ENCODE results near the gene CARD6. TPM values are rescaled to one million over a fixed set of nuclear protein-coding genes. Genes with fewer than 3 reads are reported as not detected.
A peak's percentile ranks its signal among the peaks of the same experiment; 100 is the strongest.

The CARD6 gene
- polyA plus RNA-seq, 2 donors, result 6.4 to 7.9 TPM

- Histone ChIP-seq H3K4me1 (ENCODE audit: control insufficient read depth in 2 of 2, insufficient read depth in 2 of 2, low read length in 1 of 2) (no peaks in the 10 kb centered on the region), H3K9me3 (ENCODE audit: control insufficient read depth in 2 of 2, insufficient read depth in 1 of 2, low read depth in 1 of 2, low read length in 1 of 2) (no peaks in the 10 kb centered on the region), H3K36me3 (ENCODE audit: control insufficient read depth in 2 of 2, insufficient read depth in 2 of 2, low read length in 1 of 2) (no peaks in the 10 kb centered on the region), H3K27me3 (ENCODE audit: control insufficient read depth in 1 of 2, insufficient read depth in 2 of 2, low read length in 2 of 2) (no peaks in the 10 kb centered on the region), H3K4me3 (ENCODE audit: low read depth in 1 of 2, low read length in 2 of 2) (no peak overlapping the region), H3K27ac (ENCODE audit: low read depth in 2 of 2, low read length in 1 of 2) (no peak overlapping the region)
- WGBS, 2 donors, result 52 to 59% methylated on average over 7 of the region's 7 CpGs
Measured at GRCh38 chr5:40904205-40904993, 63.2 kb downstream of the CARD6 start.

- peak overlapping the region in 1 of 2 donors; percentile 13 for H3K27ac ChIP-seq (ENCODE audit: low read depth in 2 of 2, low read length in 1 of 2)
- no peaks in the 10 kb centered on the region for H3K36me3 ChIP-seq (ENCODE audit: control insufficient read depth in 2 of 2, insufficient read depth in 2 of 2, low read length in 1 of 2)
- no peak overlapping the region for H3K4me3 ChIP-seq (ENCODE audit: low read depth in 1 of 2, low read length in 2 of 2)
- no peaks in the 10 kb centered on the region for H3K27me3 ChIP-seq (ENCODE audit: control insufficient read depth in 1 of 2, insufficient read depth in 2 of 2, low read length in 2 of 2)
- H3K4me1 ChIP-seq (ENCODE audit: control insufficient read depth in 2 of 2, insufficient read depth in 2 of 2, low read length in 1 of 2), result no peaks in the 10 kb centered on the region
- 40 to 42% methylated on average over 2 of the region's 2 CpGs for WGBS, 2 donors
- no peaks in the 10 kb centered on the region for H3K9me3 ChIP-seq (ENCODE audit: control insufficient read depth in 2 of 2, insufficient read depth in 1 of 2, low read depth in 1 of 2, low read length in 1 of 2)
Measured at GRCh38 chr5:40904994-40905306, 63.8 kb downstream of the CARD6 start.

- no peaks in the 10 kb centered on the region for H3K4me1 ChIP-seq (ENCODE audit: control insufficient read depth in 2 of 2, insufficient read depth in 2 of 2, low read length in 1 of 2)
- H3K36me3 ChIP-seq (ENCODE audit: control insufficient read depth in 2 of 2, insufficient read depth in 2 of 2, low read length in 1 of 2), result no peaks in the 10 kb centered on the region
- H3K9me3 ChIP-seq (ENCODE audit: control insufficient read depth in 2 of 2, insufficient read depth in 1 of 2, low read depth in 1 of 2, low read length in 1 of 2), result no peaks in the 10 kb centered on the region
- H3K4me3 ChIP-seq (ENCODE audit: low read depth in 1 of 2, low read length in 2 of 2), result no peak overlapping the region
- H3K27me3 ChIP-seq (ENCODE audit: control insufficient read depth in 1 of 2, insufficient read depth in 2 of 2, low read length in 2 of 2), result no peaks in the 10 kb centered on the region
- H3K27ac ChIP-seq (ENCODE audit: low read depth in 2 of 2, low read length in 1 of 2), result no peak overlapping the region
- WGBS, 2 donors, result 37 to 62% methylated on average over 1 of the region's 1 CpG
Measured at GRCh38 chr5:40906351-40906751, 65.2 kb downstream of the CARD6 start.

GRCh38 chr5:40909264-40909663 is 68.1 kb downstream of the CARD6 start, which contains the start of gene C7:
Gene C7 (plus strand): TSS chr5:40909497. CDS start chr5:40909611, 114 bp downstream.
- H3K36me3 ChIP-seq (ENCODE audit: control insufficient read depth in 2 of 2, insufficient read depth in 2 of 2, low read length in 1 of 2), result no peaks in the 10 kb centered on the region
- H3K27ac ChIP-seq (ENCODE audit: low read depth in 2 of 2, low read length in 1 of 2), result no peak within 1 kb of the TSS
- H3K27me3 ChIP-seq (ENCODE audit: control insufficient read depth in 1 of 2, insufficient read depth in 2 of 2, low read length in 2 of 2), result no peaks in the 10 kb centered on the region
- 28 to 35% methylated on average over 3 of the region's 3 CpGs for WGBS, 2 donors
- H3K4me3 ChIP-seq (ENCODE audit: low read depth in 1 of 2, low read length in 2 of 2), result no peak within 1 kb of the TSS
- no peaks in the 10 kb centered on the region for H3K4me1 ChIP-seq (ENCODE audit: control insufficient read depth in 2 of 2, insufficient read depth in 2 of 2, low read length in 1 of 2)
- no peaks in the 10 kb centered on the region for H3K9me3 ChIP-seq (ENCODE audit: control insufficient read depth in 2 of 2, insufficient read depth in 1 of 2, low read depth in 1 of 2, low read length in 1 of 2)

- no peak overlapping the region for H3K27ac ChIP-seq (ENCODE audit: low read depth in 2 of 2, low read length in 1 of 2)
- H3K27me3 ChIP-seq (ENCODE audit: control insufficient read depth in 1 of 2, insufficient read depth in 2 of 2, low read length in 2 of 2), result no peaks in the 10 kb centered on the region
- 40 to 59% methylated on average over 2 of the region's 2 CpGs for WGBS, 2 donors
- no peak overlapping the region for H3K4me3 ChIP-seq (ENCODE audit: low read depth in 1 of 2, low read length in 2 of 2)
- no peaks in the 10 kb centered on the region for H3K4me1 ChIP-seq (ENCODE audit: control insufficient read depth in 2 of 2, insufficient read depth in 2 of 2, low read length in 1 of 2)
- no peaks in the 10 kb centered on the region for H3K9me3 ChIP-seq (ENCODE audit: control insufficient read depth in 2 of 2, insufficient read depth in 1 of 2, low read depth in 1 of 2, low read length in 1 of 2)
- no peaks in the 10 kb centered on the region for H3K36me3 ChIP-seq (ENCODE audit: control insufficient read depth in 2 of 2, insufficient read depth in 2 of 2, low read length in 1 of 2)
Measured at GRCh38 chr5:40909723-40910122, 68.6 kb downstream of the CARD6 start.

Other genes starting within 250 kb of the CARD6 start
- 1 to 10 TPM; 1.2 to 1.4 TPM for gene PTGER4, start 161.5 kb upstream of the CARD6 start, polyA plus RNA-seq
- gene TTC33, start 85.4 kb upstream of the CARD6 start, polyA plus RNA-seq, result 1 to 10 TPM; 3.2 to 3.7 TPM
- 10 to 100 TPM; 13.6 to 15.7 TPM for gene PRKAA1, start 43.0 kb upstream of the CARD6 start, polyA plus RNA-seq
- gene RPL37, start 6.1 kb upstream of the CARD6 start, polyA plus RNA-seq, result 1,000 to 10,000 TPM; 1,738 to 2,494 TPM
- 10 to 100 TPM in 1 of 2 donors, 1 to 10 TPM in 1; 6.5 to 30.5 TPM for gene C7, start 68.1 kb downstream of the CARD6 start, polyA plus RNA-seq
- gene MROH2B, start 230.0 kb downstream of the CARD6 start, polyA plus RNA-seq, result not detected